Thoracic aorta (tissue), 2 donors: ENCODE data around the gene RNF133. TPM values are rescaled to one million over a fixed set of nuclear protein-coding genes. Genes with fewer than 3 reads are reported as not detected.

ENCODE experiments used
- ATAC-seq: fragments of 150-250 bp; one replicate; pipeline ENCODE4 v1.8.0; 2017; ENCODE audit warnings: low read depth; ENCODE audit not compliant: insufficient number of reproducible peaks, low FRiP score
- DNase-seq: peaks from one replicate; pipeline ENCODE4 v3.0.0-alpha.2; 2020; ENCODE audit warnings: low spot score
- H3K27ac ChIP-seq, 2 donors: fragments of 200-600 bp; sonication (generic); 1 replicate in 1 of 2; 2 replicates in 1 of 2; pipeline ENCODE4 v1.5.1; 2016; ENCODE audit warnings: mild to moderate bottlenecking in 2 of 2, moderate library complexity in 2 of 2
- H3K27me3 ChIP-seq: fragments of 200-600 bp; sonication (generic); replicated peaks from 2 replicates; pipeline ENCODE4 v1.6.0; 2016; ENCODE audit warnings: mild to moderate bottlenecking; ENCODE audit not compliant: insufficient read depth
- H3K36me3 ChIP-seq: fragments of 200-600 bp; sonication (generic); one replicate; pipeline ENCODE4 v1.5.1; 2016
- H3K4me1 ChIP-seq, 2 donors: fragments of 200-600 bp; sonication (generic); 1 replicate in 1 of 2; 2 replicates in 1 of 2; pipeline versions ENCODE4 v1.5.1 to v1.6.0; 2016; ENCODE audit warnings: low read depth in 2 of 2, mild to moderate bottlenecking in 1 of 2; ENCODE audit not compliant: control insufficient read depth in 1 of 2
- H3K4me3 ChIP-seq: fragments of 200-600 bp; sonication (generic); 2 replicates; pipeline ENCODE4 v1.5.1; 2016; ENCODE audit warnings: mild to moderate bottlenecking
- H3K9me3 ChIP-seq: fragments of 200-600 bp; sonication (generic); 2 replicates; pipeline ENCODE4 v1.5.1; 2016
- total RNA-seq, 2 donors: library from RNA; depleted of rRNA; stranded (reverse); fragments of >200 nt; gene quantifications; one replicate each; pipeline versions ENCODE4 v1.1.0 to v1.2.3, GENCODE V29; 2016
- TF ChIP-seq, protein P1 (sequence below): fragments of 200-600 bp; sonication (generic); IDR thresholded peaks from one replicate; pipeline ENCODE4 v1.5.1; 2019; ENCODE audit warnings: antibody characterized with exemption

RNF133 gene, protein sequence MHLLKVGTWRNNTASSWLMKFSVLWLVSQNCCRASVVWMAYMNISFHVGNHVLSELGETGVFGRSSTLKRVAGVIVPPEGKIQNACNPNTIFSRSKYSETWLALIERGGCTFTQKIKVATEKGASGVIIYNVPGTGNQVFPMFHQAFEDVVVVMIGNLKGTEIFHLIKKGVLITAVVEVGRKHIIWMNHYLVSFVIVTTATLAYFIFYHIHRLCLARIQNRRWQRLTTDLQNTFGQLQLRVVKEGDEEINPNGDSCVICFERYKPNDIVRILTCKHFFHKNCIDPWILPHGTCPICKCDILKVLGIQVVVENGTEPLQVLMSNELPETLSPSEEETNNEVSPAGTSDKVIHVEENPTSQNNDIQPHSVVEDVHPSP
- total RNA-seq: 1 to 10 TPM in 1 of 2 donors, under 1 TPM in 1; 0.68 to 4.6 TPM

DNA sequence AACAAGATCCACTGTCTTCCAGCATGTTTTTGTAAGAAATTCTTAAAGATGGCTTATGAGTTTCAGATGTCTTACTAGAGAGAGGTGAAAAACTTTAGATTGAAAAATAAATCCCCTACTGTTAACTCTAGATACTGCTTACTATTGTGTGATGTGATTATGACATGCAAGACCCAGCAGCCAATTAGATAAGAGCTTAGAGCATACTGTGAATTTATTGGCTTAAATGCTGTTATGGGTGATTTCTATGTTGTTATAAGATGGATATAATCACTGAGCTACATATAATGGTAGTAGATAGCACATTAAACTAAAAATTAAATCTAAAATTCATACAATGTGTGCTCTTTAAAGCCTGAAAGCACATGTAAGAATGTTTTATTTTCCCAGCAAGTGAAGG is at the start of gene RNF133:
Gene RNF133 (minus strand): TSS at position 101 of the 400 bp plus-strand sequence. CDS start 199 bp downstream, outside the sequence.
- ATAC-seq (no peak), DNase-seq (no peak)
- no peak within 1 kb of the TSS for H3K27ac ChIP-seq
- H3K27me3 ChIP-seq: no peaks in the 10 kb centered on the region
- H3K9me3 ChIP-seq: no peaks in the 10 kb centered on the region
- H3K36me3 ChIP-seq: peaks cover 3% of the 10 kb centered on the region
- TF ChIP-seq, protein P1, sequence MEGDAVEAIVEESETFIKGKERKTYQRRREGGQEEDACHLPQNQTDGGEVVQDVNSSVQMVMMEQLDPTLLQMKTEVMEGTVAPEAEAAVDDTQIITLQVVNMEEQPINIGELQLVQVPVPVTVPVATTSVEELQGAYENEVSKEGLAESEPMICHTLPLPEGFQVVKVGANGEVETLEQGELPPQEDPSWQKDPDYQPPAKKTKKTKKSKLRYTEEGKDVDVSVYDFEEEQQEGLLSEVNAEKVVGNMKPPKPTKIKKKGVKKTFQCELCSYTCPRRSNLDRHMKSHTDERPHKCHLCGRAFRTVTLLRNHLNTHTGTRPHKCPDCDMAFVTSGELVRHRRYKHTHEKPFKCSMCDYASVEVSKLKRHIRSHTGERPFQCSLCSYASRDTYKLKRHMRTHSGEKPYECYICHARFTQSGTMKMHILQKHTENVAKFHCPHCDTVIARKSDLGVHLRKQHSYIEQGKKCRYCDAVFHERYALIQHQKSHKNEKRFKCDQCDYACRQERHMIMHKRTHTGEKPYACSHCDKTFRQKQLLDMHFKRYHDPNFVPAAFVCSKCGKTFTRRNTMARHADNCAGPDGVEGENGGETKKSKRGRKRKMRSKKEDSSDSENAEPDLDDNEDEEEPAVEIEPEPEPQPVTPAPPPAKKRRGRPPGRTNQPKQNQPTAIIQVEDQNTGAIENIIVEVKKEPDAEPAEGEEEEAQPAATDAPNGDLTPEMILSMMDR: no peak
- no peak within 1 kb of the TSS for H3K4me3 ChIP-seq
- H3K4me1 ChIP-seq: no peaks in the 10 kb centered on the region

DNA sequence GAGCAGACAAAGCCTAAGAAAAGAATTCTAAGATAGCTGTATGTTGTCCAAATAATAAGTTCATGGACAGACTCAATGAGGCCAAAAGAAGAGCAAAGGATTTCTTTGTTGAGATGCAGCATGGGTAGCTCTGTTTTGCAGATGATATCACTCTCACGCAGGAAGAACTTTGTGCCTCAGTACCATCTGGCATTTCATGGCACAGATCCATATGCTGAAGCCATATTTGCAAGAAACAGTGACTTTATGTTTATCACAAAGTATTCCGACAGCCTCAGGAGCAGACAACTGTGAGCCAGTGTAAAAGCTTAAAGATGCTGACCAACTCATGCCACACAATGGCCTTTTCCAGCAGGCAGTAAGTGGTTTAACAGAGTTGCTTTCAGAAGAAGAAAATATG is 49.3 kb upstream of the RNF133 start:
- TF ChIP-seq, protein P1: no peak
- DNase-seq (no peak), ATAC-seq (no peak)
- Histone ChIP-seq H3K36me3 (no peaks in the 10 kb centered on the region), H3K27ac (no peak overlapping the region), H3K4me1 (no peaks in the 10 kb centered on the region), H3K27me3 (no peaks in the 10 kb centered on the region), H3K9me3 (no peaks in the 10 kb centered on the region), H3K4me3 (no peak overlapping the region)

DNA sequence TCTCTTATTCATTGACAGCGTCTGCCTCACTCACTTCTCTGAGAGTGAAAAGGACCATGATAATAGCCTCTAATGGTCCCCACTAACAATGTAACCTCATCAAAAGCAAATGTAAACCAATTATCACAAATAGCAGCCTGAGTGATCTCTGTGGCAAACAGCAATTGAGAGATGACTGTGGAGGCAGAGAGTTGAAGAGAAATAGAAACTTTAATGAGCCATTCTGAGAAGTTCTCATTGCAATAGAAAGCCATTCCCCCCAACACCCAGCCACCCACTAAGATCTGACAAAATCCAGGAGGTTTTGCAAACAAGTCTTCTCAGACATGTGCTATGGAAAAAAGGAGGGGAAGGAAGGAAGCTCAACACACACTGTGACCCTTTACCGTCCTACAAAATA is 48.0 kb upstream of the RNF133 start:
- Histone ChIP-seq H3K36me3 (no peaks in the 10 kb centered on the region), H3K4me1 (no peaks in the 10 kb centered on the region), H3K27ac (no peak overlapping the region), H3K9me3 (no peaks in the 10 kb centered on the region), H3K27me3 (no peaks in the 10 kb centered on the region), H3K4me3 (no peak overlapping the region)
- TF ChIP-seq, protein P1: no peak
- ATAC-seq: no peak
- no peak for DNase-seq

DNA sequence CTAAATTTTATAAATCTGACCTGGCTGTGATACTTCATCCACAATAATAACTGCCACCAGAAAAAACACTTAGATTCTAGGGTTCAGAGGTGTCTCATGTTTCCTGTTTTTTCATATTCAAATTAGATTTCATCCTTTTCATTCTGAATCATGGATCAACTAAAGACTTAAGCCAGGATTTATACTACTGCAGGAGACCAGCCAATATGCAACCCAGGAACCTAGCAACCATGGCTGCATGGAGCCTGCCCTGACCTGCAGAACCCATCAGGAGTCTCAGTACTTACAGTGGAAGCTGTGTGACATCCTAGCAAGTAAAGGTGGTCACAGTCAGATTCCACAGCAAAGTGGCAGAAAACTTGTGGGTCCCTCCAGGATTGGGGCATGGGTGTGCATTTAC is 44.3 kb upstream of the RNF133 start:
- no peaks in the 10 kb centered on the region for H3K4me1 ChIP-seq
- no peaks in the 10 kb centered on the region for H3K9me3 ChIP-seq
- no peaks in the 10 kb centered on the region for H3K27me3 ChIP-seq
- H3K36me3 ChIP-seq: no peaks in the 10 kb centered on the region
- ATAC-seq (no peak), DNase-seq (no peak)
- no peak overlapping the region for H3K4me3 ChIP-seq
- no peak overlapping the region for H3K27ac ChIP-seq
- TF ChIP-seq, protein P1: no peak

DNA sequence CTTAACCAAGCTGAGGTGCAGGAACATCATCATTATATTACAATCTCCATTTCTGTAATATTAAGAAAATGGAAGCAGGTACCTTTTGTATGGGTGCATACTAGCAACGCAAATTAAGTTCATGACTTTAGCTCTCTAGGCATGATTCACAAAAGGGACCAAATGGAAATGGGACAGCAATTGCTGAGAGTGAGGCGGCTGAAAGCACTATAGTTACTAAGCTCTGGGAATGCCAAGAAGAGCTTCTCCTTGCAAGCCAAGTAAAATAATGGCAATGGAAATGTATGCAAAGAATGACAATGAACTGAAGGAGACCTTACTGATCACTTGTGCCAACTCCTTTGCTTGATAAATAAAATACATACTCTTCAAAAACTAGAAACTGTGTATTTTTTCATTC is 40.0 kb upstream of the RNF133 start:
- DNase-seq: no peak
- Histone ChIP-seq H3K4me1 (no peaks in the 10 kb centered on the region), H3K9me3 (no peaks in the 10 kb centered on the region), H3K4me3 (no peak overlapping the region), H3K27me3 (no peaks in the 10 kb centered on the region), H3K36me3 (no peaks in the 10 kb centered on the region), H3K27ac (no peak overlapping the region)
- no peak for ATAC-seq
- TF ChIP-seq, protein P1: no peak
